ENCODE measurements around the gene ZNF611.
"Not testable (repeated sequence)": the region's sequence is repeated elsewhere in the genome, so short reads cannot be mapped to it uniquely, and the experiment has no call there.

The ZNF611 gene

DNA sequence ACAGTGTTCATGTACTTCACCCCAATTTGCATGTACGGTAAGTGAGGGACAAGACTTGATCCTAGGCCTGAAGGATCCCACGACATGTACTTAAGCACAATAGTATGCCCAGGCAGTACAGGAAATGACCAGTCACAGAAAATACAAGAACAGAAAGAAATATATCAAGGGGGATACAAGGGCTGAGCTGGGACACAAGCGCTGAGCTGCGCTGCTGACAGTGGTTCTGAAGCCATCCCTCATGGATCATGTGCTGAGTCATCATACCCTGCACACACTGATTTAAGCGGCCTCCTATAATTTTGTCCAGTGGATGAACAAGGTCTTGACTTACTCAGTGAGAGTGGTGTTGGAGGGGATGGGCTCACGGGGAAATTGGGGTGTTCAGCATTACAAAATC, 59.6 kb downstream of the ZNF611 start:
- not testable (repeated sequence) for DNase-seq

DNA sequence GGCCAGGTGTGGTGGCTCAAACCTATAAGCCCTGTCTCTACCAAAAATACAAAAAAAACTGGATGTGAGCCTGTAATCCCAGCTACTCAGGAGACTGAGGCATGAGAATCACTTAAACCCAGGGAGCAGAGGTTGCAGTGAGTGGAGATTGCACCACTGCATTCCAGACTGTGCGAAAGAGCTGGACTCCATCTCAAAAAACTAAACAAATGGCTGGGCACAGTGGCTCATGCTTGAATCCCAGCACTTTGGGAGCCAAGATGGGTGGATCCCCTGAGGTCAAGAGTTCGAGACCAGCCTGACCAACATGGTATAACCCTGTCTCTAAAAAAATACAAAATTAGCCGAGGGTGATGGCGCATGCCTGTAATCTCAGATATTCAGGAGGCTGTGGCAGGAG, 61.8 kb downstream of the ZNF611 start:
- DNase-seq = no peak

DNA sequence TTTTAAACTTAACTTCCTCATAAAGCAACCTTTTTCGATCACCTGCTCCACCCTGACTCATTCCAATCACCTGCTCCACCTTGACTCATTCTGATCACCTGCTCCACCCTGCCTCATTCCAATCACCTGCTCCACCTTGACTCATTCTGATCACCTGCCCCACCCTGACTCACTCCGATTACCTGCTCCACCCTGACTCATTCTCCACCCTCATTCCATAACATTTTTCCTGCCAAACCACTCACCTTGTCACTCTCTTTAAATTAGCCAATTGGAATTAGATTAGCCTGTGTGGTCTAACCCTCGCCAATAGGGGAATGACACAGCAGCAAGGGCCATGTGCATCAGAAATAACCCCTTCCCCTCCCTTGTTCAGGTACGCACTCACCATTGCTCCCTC, 64.8 kb downstream of the ZNF611 start:
- DNase-seq = no peak

DNA sequence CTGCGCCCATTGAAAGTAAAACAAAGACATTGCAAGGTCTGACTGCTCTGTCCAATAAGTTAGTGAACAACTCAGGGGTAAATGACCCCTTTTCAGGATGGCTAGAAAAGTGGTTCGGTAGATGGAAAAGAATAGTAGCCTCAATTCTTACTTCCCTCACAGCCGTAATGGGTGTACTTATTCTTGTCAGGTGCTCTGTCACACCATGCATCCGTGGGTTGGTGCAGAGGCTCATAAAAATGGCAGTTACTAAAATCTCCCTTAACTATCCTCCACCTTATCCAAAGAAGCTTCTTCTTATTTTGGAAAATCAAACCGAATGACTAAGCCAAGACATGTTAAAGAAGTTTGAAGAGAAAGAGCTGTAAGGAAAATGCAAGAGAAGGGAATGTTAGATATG, 65.3 kb downstream of the ZNF611 start:
- DNase-seq = no peak

DNA sequence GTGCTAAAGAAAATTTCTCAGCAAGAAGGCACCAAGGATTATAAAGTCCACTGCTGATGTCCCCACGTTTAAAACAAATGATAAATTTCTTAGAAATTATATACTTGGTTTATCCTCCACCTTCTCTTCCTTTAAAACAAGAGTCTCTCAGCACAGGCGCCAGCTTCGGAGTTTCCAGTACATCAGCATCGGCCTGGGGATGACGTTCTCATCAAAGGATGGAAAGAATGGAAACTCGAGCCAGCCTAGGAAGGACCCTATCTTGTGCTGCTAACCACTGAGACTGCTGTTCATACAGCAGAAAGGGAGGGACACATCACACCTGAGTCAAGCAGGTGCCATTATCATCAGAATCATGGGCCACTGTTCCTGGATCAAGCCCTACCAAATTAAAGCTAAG, 66.9 kb downstream of the ZNF611 start:
- DNase-seq = no peak

DNA sequence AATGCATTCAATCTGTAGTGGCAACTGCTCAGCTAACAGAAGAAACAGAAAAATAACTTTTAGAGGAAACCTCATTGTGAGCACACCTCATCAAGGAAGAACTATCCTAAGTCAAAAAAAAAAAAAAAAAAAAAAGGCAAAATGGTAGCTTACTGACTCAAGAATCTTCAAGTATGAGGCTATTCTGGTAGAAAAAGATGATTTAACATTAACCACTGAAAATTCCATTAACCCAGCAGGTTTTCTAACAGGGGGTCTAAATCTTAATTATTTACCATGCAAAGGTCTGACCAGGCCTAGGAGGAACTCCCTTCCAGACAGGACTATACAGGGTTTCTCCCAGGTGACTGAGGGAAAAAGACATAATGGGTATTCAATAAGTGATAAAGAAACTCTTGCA, 68.3 kb downstream of the ZNF611 start:
- no peak for DNase-seq

DNA sequence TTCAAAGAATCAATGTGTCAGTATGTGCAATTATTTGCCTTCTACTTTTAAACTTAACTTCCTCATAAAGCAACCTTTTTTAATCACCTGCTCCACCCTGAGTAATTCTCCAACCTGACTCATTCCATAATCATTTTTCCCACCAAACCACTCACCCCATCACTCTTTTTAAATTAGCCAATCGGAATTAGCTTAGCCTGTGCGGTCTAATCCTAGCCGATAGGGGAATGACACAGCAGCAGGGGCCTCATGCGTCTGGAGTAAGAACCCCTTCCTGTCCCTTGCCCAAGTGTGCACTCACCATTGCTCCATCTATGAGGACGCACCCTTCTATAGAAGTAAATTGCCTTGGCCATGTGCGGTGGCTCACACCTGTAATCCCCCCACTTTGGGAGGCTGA, 69.3 kb downstream of the ZNF611 start:
- no peak for DNase-seq

DNA sequence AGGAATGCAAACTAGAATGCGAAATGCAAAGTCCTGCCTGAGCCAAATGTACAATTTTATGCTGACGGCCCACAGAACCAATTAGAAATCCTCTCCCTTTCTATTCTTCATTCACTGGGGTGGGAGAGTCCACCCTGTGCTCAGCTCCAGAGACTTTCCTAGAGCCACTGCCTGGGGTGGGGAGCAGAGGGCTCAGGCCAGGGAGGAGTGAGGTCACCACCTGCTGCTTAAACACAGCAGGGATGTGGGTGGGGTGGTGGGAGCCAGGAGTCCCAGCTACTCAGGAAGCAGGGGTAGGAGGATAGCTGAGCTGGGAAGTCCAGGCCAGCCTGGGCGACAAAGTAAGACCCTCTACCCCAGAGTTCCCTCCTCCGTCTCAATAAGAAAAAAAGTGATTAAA, 69.8 kb downstream of the ZNF611 start:
- no peak for DNase-seq

DNA sequence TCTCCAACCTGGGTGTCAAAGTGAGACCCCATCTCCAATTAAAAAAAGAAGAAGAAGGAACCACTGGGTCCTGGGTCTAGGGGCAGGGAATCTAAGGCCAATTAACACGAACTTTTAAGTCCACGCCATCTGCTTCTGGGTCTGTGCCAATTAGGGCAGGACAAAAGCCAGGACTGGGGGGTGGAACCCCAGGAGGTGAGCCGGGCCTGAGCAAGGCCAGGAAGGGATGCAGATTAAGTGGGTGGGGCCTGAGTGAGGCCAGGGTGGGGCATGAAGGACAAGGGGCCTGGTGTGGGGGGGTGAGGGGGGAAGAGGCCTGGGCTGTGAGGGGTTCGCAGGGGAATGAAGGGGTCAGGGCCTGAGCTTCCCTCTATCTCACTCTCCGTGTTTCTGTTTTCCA, 70.4 kb downstream of the ZNF611 start:
- DNase-seq = no peak

DNA sequence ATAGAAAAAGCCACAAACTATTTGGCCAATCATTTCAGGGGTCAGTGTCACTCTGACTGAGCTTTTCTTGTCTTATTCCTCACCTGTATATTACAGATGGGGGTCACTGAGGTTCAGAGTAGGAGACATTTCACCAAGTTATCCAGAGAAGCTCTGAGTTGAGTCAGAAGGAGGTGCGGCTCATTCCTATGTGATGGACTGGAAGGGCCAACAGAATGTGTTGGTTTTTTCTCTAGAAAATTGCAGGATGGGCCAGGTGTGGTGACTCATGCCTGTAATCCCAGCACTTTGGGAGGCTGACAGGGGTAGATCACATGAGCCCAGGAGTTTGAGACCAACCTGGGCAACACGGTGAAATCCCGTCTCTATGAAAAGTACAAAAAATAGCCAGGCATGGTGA, 72.2 kb downstream of the ZNF611 start:
- DNase-seq = no peak

DNA sequence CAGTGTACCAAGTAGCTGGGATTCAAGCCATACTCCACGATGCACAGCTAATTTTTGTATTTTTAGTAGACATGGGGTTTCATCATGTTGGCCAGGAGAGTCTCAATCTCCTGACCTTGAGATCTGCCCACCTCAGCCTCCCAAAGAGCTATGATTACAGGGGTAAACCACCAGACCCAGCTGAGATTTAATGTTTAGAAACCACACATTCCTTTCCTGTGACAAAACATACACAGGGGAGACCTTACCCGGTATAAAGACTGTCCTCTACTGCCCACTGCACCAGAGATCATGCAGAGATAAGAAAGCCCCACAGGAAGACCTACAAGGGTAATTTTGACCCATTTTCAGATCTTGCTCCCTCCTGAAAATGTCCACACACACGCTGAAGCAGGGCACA, 73.9 kb downstream of the ZNF611 start:
- no peak for DNase-seq

DNA sequence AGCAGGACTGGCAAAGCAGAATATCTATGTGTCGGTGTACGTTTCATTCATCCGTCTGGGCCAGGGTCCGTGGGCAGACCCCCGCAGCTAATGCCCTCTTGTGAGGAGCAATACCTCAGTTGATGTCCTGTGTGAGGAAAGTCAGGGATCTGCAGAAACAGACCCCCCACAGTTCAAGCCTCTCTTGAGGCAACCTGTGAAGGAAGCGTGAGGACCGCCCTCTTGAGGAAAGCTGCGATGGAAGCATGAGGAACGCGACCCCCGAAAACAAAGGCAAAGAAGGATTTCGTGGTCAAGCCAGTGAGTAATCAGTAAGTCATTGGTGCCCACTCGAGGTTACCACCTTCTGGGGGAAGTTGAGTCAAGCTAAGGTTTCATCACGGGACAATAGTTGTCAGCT, 75.8 kb downstream of the ZNF611 start:
- no peak for DNase-seq

DNA sequence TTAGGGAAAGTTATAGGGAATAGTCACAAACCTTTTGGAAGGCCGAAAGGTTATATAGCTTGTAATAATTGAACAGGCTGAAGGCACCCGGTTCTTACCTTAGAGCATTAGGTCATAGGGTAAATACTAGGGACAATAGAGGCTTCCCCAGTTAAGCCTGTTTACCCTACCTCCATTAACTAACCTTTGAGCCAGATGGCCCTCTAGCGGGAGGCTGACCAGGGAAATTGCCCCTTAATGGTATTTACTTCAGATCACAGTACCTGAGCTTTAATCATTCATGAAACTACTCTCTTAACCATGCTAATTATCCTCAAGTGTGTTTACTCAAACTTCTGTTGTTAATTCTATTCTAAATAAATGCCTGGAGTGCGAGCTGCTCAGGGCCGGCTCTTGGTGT, 76.2 kb downstream of the ZNF611 start:
- no peak for DNase-seq

DNA sequence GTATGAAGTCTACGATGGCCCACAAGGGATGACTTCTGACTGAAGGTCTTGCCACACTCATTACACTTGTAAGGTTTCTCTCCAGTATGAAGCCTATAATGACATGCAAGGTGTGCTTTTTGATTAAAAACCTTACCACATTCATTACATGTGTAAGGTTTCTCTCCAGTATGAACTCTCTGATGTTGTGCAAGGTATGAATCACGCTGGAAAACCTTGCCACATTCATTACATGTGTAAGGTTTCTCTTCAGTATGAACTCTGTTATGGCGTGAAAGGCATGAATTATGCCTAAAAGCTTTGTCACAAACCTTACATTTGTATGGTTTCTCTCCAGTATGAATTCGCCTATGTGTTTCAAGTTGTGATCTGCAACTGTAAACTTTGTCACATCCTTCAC, 81.7 kb downstream of the ZNF611 start:
- no peak for DNase-seq
